22Rv1 (cell line): ENCODE results near the gene KRT6B.

Experiments used
- CTCF ChIP-seq: fragments of 450-650 bp; IDR thresholded peaks from 2 replicates; pipeline ENCODE4 v1.5.1; 2017; ENCODE audit warnings: mild to moderate bottlenecking
- ZFX ChIP-seq: fragments of 450-650 bp; IDR thresholded peaks from 2 replicates; pipeline ENCODE4 v1.6.1; 2017; ENCODE audit warnings: antibody characterized with exemption, borderline replicate concordance

GRCh38 chr12:52442600-52443061, 9.3 kb downstream of the KRT6B start:
- no peak for TF ChIP-seq CTCF
- no peak for TF ChIP-seq ZFX
